ENCODE data around the gene AMER3.

The AMER3 gene

GRCh38 chr2:130813722-130814121 lies 58.4 kb downstream of the AMER3 start:
- in situ Hi-C loops (cut with MboI; ENCODE audit: low sequenced_read_pairs) = no loop called here

GRCh38 chr2:130814931-130815680 lies 59.8 kb downstream of the AMER3 start:
- in situ Hi-C loops (cut with MboI; ENCODE audit: low sequenced_read_pairs) = no loop called here

All from HL-60/S4 treated with phorbol 12-myristate 13-acetate at 8.2 ng/mL for 4 days and 3 days (cell line).